CD4-positive, alpha-beta T cell (primary cell): ENCODE measurements around the gene C1QTNF9B. TPM values are rescaled to one million over a fixed set of nuclear protein-coding genes. Genes with fewer than 3 reads are reported as not detected.

Experiments
- ATAC-seq: fragments of 200-7000 bp; cut with Tn5 transposase; one replicate; pipeline ENCODE4 v1.10.0; 2022; ENCODE audit warnings: mild to moderate bottlenecking; ENCODE audit not compliant: poor library complexity
- CTCF ChIA-PET: fragments of 350-600 bp; sonication (Branson Sonifier 250); formaldehyde crosslinking; loops from one replicate; lab custom pipeline; 2021; ENCODE audit warnings: antibody characterized with exemption, inconsistent platforms; lab: Charles Lee
- POLR2A ChIA-PET: fragments of 350-600 bp; sonication (Branson Sonifier 250); formaldehyde crosslinking; loops from one replicate; lab custom pipeline; 2021; ENCODE audit warnings: antibody characterized with exemption, inconsistent platforms; lab: Charles Lee
- DNase-seq, 14 experiments: peaks; one replicate each; pipeline ENCODE4 v3.0.0-alpha.2; 2013 to 2020; ENCODE audit warnings: mixed read lengths in 2 of 14
- H3K27ac ChIP-seq, 2 donors: one replicate each; pipeline versions ENCODE4 v1.5.1 to v1.7.0; 2013; ENCODE audit warnings: low read length in 2 of 2, low read depth in 1 of 2, mild to moderate bottlenecking in 1 of 2
- H3K27me3 ChIP-seq, 2 experiments: 1 replicate in 1 of 2; 2 replicates in 1 of 2; pipeline versions ENCODE4 v1.6.1 to v1.7.0; 2013; ENCODE audit warnings: low read length in 2 of 2, control low read depth in 1 of 2, mild to moderate bottlenecking in 1 of 2, moderate library complexity in 1 of 2; ENCODE audit not compliant: insufficient read depth in 2 of 2, control insufficient read depth in 1 of 2
- H3K36me3 ChIP-seq: one replicate; pipeline ENCODE4 v1.6.1; 2013; ENCODE audit warnings: low read length, control low read depth; ENCODE audit not compliant: insufficient read depth
- H3K4me1 ChIP-seq: one replicate; pipeline ENCODE4 v1.6.1; 2013; ENCODE audit warnings: low read length, control low read depth; ENCODE audit not compliant: insufficient read depth
- H3K4me3 ChIP-seq: one replicate; pipeline ENCODE4 v1.5.1; 2013; ENCODE audit warnings: mild to moderate bottlenecking, low read length, moderate library complexity
- H3K9me3 ChIP-seq, 2 experiments: 1 replicate in 1 of 2; 2 replicates in 1 of 2; pipeline versions ENCODE4 v1.6.1 to v1.7.0; 2013; ENCODE audit warnings: low read length in 2 of 2, mild to moderate bottlenecking in 2 of 2, control low read depth in 1 of 2, moderate library complexity in 1 of 2; ENCODE audit not compliant: control insufficient read depth in 1 of 2, insufficient read depth in 1 of 2
- H3K27ac Mint-ChIP-seq: one replicate; pipeline ENCODE4 v1.8.0; 2020; ENCODE audit warnings: mixed read lengths
- H3K27me3 Mint-ChIP-seq: one replicate; pipeline ENCODE4 v1.8.0; 2021; ENCODE audit warnings: mixed read lengths
- H3K36me3 Mint-ChIP-seq: one replicate; pipeline ENCODE4 v1.8.0; 2021; ENCODE audit warnings: low read depth, mixed read lengths
- H3K4me1 Mint-ChIP-seq: one replicate; pipeline ENCODE4 v1.8.0; 2021; ENCODE audit warnings: low read depth, mixed read lengths
- H3K4me3 Mint-ChIP-seq: one replicate; pipeline ENCODE4 v1.8.0; 2020; ENCODE audit warnings: mild to moderate bottlenecking, mixed read lengths
- H3K9me3 Mint-ChIP-seq: one replicate; pipeline ENCODE4 v1.8.0; 2020; ENCODE audit warnings: mixed read lengths
- CTCF ChIP-seq: fragments of 200-600 bp; IDR thresholded peaks from one replicate; pipeline ENCODE4 v1.8.0; 2022; ENCODE audit warnings: antibody characterized with exemption, mild to moderate bottlenecking
- intact Hi-C, 2 experiments: fragments of 100-400 bp; cut with DNase I in 1 of 2; cut with micrococcal nuclease in 1 of 2; formaldehyde crosslinking; loops; one replicate each; pipeline versions ENCODE4 v1.15.1 to v1.9.0; 2023 to 2025; cut with DNase I, micrococcal nuclease
- total RNA-seq, 174 experiments: library from RNA in 2 of 174; stranded (reverse) in 2 of 174; gene quantifications; one replicate each; pipeline ENCODE4 v1.2.3 and lab custom pipeline; 2021 to 2026

The C1QTNF9B gene
- total RNA-seq, 2 experiments from 2014 or later, result not detected

GRCh38 chr13:23912469-23912868 is 15.2 kb upstream of the C1QTNF9B start:
- no peaks in the 10 kb centered on the region for H3K9me3 ChIP-seq
- Mint-ChIP-seq H3K27ac (no peak overlapping the region), H3K36me3 (no peaks in the 10 kb centered on the region), H3K9me3 (no peaks in the 10 kb centered on the region), H3K4me1 (no peaks in the 10 kb centered on the region), H3K27me3 (peaks cover 60% of the 10 kb centered on the region), H3K4me3 (no peak overlapping the region)
- DNase-seq (no peak), ATAC-seq (no peak)
- H3K27me3 ChIP-seq, result peaks cover 0 to 29% of the 10 kb centered on the region in 2 experiments
- ChIA-PET CTCF (no interaction called here), POLR2A (no interaction called here)
- no peaks in the 10 kb centered on the region for H3K36me3 ChIP-seq
- no peak for TF ChIP-seq CTCF
- no peaks in the 10 kb centered on the region for H3K4me1 ChIP-seq
- H3K4me3 ChIP-seq, result no peak overlapping the region
- H3K27ac ChIP-seq, result no peak overlapping the region
- intact Hi-C loops, result no loop called here

GRCh38 chr13:23909606-23910005 is 12.3 kb upstream of the C1QTNF9B start:
- Mint-ChIP-seq H3K4me1 (no peaks in the 10 kb centered on the region), H3K36me3 (no peaks in the 10 kb centered on the region), H3K9me3 (no peaks in the 10 kb centered on the region), H3K4me3 (no peak overlapping the region), H3K27me3 (peaks cover 50% of the 10 kb centered on the region), H3K27ac (no peak overlapping the region)
- no peak for DNase-seq
- H3K27me3 ChIP-seq, result peaks cover 3 to 18% of the 10 kb centered on the region in 2 experiments
- ChIA-PET POLR2A (no interaction called here), CTCF (no interaction called here)
- ATAC-seq, result no peak
- H3K9me3 ChIP-seq, result no peaks in the 10 kb centered on the region
- intact Hi-C loops, result no loop called here
- no peak overlapping the region for H3K27ac ChIP-seq
- H3K4me1 ChIP-seq, result no peaks in the 10 kb centered on the region
- H3K36me3 ChIP-seq, result no peaks in the 10 kb centered on the region
- TF ChIP-seq CTCF, result no peak
- H3K4me3 ChIP-seq, result no peak overlapping the region

- CTCF ChIA-PET, result no interaction called here
- H3K27me3 Mint-ChIP-seq, result peaks cover 55% of the 10 kb centered on the region
- H3K4me3 ChIP-seq, result no peak overlapping the region
Observed at GRCh38 chr13:23905766-23906165, 8.5 kb upstream of the C1QTNF9B start.

More at GRCh38 chr13:23905766-23906165, 8.5 kb upstream of the C1QTNF9B start:
- H3K4me1 Mint-ChIP-seq, result no peaks in the 10 kb centered on the region
- no peaks in the 10 kb centered on the region for H3K36me3 Mint-ChIP-seq
- POLR2A ChIA-PET, result no interaction called here
- TF ChIP-seq CTCF, result no peak
- peaks cover 0 to 6% of the 10 kb centered on the region in 2 experiments for H3K9me3 ChIP-seq
- H3K4me1 ChIP-seq, result peaks cover 12% of the 10 kb centered on the region
- intact Hi-C loops, result no loop called here
- no peak overlapping the region for H3K4me3 Mint-ChIP-seq
- DNase-seq (no peak), ATAC-seq (no peak)
- H3K27me3 ChIP-seq, result peaks cover 28 to 50% of the 10 kb centered on the region in 2 experiments
- no peaks in the 10 kb centered on the region for H3K36me3 ChIP-seq
- no peak overlapping the region for H3K27ac ChIP-seq
- no peak overlapping the region for H3K27ac Mint-ChIP-seq
- H3K9me3 Mint-ChIP-seq, result no peaks in the 10 kb centered on the region
